ENCODE results near the gene OMP.

Gene OMP

DNA sequence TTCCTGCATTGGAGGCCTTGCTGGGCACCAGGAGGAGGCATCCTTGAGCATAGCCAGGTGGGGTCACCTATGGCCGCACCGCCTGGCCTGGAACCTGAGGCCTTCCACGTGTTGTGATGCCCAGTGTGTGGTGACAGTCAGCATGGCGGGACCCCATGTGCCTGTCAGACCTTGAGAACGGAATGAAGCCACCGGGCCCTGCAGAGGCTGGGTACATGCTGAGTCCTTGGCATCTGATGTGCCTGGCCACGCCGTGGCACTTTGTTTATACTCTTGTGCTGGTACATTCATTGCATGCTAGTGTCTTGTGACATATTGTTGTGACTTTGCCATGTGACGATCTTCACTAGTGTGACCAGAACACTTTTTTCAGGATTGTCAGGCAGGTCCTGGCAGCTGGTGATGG lies 16.9 kb downstream of the OMP start:
- TF ChIP-seq CTCF (IDR thresholded peaks at IDR 0.05; ENCODE audit: low read depth, low read length), result no peak
- no peak overlapping the region for H3K4me3 ChIP-seq (ENCODE audit: low read depth, low read length)

GRCh38 chr11:77120571-77120970 lies 17.9 kb downstream of the OMP start:
- no peak for TF ChIP-seq CTCF (IDR thresholded peaks at IDR 0.05; ENCODE audit: low read depth, low read length)
- H3K4me3 ChIP-seq (ENCODE audit: low read depth, low read length), result no peak overlapping the region

DNA sequence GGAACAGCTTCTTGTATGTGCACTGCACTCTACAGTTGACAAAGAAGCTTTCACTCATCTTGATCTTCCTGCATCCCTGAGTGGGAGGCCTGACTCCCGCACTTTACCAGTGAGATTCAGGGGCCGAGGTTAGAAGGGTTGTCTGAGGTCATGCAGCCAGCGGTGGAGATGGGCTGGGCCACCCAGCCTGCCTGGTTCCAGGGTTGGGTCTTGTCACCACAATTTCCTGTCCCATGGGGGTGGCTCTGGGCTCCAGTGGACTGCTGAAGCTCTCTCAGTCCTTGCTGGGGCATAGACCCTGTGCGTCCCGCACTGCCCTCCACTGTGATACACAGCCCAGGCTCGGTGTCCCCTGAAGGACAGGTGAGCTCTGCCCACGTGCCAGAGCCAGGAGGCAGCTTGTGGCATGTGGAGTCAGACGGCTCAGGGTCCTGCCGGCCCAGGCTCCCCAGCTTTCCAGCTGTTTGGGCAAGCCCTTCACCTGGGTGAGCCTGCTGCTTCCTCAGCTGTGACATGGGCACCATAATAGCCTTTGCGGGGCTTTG lies 18.5 kb downstream of the OMP start:
- H3K4me3 ChIP-seq (ENCODE audit: low read depth, low read length), result no peak overlapping the region
- TF ChIP-seq CTCF (IDR thresholded peaks at IDR 0.05; ENCODE audit: low read depth, low read length), result no peak

GRCh38 chr11:77121876-77122575 lies 19.4 kb downstream of the OMP start:
- no peak for TF ChIP-seq CTCF (IDR thresholded peaks at IDR 0.05; ENCODE audit: low read depth, low read length)
- no peak overlapping the region for H3K4me3 ChIP-seq (ENCODE audit: low read depth, low read length)

DNA sequence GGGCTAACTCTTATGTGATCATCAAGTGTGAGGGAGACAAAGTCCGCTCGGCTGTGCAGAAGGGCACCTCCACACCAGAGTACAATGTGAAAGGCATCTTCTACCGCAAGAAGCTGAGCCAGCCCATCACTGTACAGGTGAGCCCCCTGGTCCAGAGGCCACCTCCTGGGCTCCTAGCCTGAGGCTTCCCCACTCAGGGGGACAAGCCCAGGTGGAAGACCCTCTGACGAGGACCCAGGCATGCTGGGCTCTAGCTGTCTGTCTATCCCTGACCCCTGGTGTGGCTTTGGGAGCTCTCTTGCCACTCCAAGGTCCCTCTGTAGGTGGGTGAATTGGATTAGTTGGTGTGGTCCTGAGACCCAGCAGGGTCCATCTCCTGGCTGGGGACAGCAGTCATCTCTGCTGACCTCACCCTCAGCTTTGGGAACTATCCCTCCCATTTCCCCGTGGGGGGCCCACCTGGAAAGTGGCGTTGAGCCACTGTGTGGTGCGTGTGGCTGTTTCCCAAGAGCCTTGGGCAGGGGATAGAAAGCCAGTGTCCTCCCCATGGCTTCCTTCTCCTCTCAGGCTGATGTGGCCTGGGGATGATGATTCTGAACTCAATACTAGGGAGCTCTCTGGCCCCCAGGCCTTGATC lies 20.1 kb downstream of the OMP start:
- TF ChIP-seq CTCF (IDR thresholded peaks at IDR 0.05; ENCODE audit: low read depth, low read length), result no peak
- no peak overlapping the region for H3K4me3 ChIP-seq (ENCODE audit: low read depth, low read length)

- H3K4me3 ChIP-seq (ENCODE audit: low read depth, low read length), result no peak overlapping the region
- no peak for TF ChIP-seq CTCF (IDR thresholded peaks at IDR 0.05; ENCODE audit: low read depth, low read length)
Observed at GRCh38 chr11:77123591-77123990, 21.0 kb downstream of the OMP start.

- no peak for TF ChIP-seq CTCF (IDR thresholded peaks at IDR 0.05; ENCODE audit: low read depth, low read length)
- no peak overlapping the region for H3K4me3 ChIP-seq (ENCODE audit: low read depth, low read length)
Observed at GRCh38 chr11:77124041-77124440, 21.4 kb downstream of the OMP start.
